HG03520 (cell line): ENCODE results near the gene CNOT2.
"Not testable (repeated sequence)": the region's sequence is repeated elsewhere in the genome, so short reads cannot be mapped to it uniquely, and the experiment has no call there.

ENCODE experiments used
- ATAC-seq: cut with Tn5 transposase; IDR thresholded peaks from one replicate; pipeline ENCODE4 v1.9.1; 2021; ENCODE audit warnings: mild to moderate bottlenecking, moderate library complexity; ENCODE audit not compliant: unreplicated experiment

The CNOT2 gene

DNA sequence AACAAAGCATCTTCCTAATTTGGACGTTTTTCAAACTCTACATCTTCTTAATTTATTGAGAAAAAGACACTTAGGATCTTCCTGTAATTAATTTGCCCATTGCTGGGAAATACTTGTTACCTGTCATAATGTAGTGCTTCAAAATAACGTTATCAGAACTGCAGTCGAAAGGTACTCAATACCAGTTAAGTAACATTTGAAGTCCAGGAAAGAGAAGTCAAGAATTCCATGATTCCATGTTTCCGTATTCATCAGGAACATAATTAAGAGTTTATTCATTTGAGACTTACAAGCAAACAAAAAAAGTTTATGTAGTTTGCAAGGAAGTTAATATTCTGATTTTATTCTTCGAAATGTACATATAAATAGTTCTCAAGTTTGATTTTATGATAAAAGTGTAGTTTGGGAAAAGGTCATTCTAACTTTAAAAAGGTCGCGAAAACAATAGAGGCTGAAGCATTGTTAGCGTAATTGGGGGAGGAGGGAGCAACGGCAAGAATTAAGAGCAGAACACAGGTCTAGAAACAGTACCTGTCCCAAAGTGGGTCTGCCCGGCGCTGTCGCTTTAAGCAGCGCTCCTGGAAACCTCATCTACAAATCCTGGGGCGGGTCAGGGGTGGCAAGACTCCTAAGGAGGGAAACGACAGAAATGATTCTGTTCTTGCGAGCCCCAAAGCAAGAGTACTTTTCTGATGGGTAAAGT lies 121.6 kb downstream of the CNOT2 start:
- ATAC-seq: no peak

DNA sequence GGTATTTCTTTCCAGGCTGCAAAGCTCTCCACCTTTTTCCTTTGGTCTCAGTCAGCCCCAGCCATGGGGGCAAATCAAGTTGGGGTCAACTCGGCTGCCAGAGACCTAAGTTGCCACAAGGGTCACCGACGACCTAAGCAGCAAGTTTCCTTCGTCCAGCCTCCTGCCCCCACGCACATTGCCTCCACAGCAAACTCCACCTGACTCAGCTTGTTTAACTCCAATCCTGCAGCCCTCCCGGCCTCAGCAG lies 122.1 kb downstream of the CNOT2 start:
- peak; percentile 6 for ATAC-seq

DNA sequence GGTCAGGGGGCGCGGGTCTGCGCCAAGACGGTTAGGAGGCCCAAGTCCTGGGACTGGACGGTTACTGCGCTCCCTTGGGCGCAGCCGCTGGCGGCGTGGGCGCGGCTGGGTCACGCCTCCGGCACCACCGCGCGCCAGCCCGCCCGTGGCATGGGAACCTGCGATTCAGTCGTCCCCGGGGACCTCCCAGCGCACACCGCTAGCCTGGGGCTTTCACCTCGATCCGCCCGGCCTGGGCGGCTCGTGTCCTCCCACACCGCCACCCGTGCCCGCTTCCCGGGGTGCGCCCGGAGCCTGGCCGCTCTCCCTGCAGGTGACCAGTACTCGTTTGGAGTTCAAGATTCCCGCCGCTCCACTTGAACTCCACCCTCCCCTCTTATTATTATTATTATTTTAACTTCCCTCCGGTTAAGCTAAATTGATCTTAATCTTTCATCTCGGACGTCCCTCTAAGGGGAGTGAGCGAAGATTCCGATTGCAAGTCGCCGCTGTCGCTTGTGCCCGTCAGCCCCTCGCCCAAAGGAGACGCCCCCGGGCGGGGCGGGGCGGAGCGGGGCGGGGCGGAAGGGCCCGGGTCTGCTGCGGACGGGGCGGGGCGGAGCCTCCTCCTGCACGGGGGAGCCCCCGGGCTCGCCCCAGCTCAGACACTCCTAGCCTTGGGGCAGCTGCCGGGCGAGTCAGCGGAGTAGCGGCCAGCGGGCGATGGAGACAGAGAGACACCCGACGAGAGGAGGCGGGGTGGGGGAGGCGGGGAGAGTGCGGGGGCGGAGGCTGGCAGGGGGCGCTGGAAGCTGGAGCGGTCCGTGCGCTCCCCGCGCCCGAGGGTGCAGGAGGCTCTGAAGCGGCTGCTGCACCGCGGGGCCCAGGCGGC lies 122.7 kb downstream of the CNOT2 start, which contains the start of gene KCNMB4:
Gene KCNMB4, plus strand, starts transcription at position 643 of the 871 bp plus-strand sequence. CDS start 445 bp downstream, outside the sequence.
- peak; percentile 70 for ATAC-seq

DNA sequence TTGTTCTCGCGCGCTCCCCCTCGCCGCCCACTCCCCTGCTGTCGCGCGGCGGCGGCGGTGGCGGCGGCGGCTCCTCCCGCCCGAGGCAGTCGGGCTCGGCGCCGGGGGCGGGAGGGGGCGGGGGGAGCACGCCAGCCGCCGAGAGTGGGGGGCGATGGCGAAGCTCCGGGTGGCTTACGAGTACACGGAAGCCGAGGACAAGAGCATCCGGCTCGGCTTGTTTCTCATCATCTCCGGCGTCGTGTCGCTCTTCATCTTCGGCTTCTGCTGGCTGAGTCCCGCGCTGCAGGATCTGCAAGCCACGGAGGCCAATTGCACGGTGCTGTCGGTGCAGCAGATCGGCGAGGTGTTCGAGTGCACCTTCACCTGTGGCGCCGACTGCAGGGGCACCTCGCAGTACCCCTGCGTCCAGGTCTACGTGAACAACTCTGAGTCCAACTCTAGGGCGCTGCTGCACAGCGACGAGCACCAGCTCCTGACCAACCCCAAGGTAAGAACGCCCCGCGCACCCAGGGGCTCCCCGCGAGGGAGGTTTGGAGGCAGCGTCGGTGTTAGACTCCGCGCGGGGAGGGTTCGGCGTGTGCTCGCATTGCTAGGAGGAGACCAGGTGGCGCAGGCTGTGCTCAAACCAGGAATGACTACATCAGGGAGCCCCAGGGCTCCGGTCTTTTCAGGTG lies 123.5 kb downstream of the CNOT2 start:
- peak; percentile 41 for ATAC-seq

DNA sequence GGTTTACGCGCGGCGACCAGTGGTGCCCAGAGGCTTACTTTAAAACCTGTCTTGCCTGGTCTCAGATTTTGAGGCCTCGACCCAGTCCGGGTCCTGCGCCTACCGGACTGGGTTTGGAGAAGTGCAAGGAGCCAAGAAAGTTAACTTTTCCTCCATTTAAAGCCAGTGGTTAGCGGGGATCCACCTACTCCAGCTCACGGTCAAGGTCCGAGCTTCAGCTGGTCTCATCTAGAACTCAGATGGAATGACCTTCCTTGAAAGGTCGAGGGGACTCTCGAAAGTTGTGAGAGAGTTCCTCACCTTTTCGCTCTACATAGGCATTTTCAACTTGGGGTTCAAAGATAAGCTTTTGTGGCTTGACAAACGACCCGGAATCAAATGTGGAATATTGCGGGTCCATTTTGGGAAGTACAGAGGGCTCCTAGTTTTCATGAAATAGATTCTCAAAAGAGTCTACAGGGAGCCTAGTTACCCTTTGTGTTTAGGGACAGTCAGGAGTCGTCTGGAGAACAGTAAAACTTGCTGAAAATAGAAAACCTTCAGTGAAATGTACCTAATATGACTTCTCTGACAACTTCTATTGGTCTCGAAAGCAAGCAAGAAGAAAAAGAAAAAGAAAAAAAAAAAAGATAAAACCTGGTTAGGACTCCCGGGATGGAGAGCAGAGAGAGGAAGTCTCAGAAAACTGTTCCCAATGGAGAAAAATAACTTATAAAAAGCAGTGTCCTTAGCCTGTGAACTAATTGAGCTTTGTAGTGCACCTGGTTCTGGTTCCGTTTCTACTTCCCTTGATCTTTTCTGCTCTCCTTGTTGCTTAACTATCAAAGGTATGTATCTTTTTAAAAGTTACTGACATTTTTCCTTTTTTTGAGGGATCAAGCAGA lies 124.3 kb downstream of the CNOT2 start:
- ATAC-seq: no peak

DNA sequence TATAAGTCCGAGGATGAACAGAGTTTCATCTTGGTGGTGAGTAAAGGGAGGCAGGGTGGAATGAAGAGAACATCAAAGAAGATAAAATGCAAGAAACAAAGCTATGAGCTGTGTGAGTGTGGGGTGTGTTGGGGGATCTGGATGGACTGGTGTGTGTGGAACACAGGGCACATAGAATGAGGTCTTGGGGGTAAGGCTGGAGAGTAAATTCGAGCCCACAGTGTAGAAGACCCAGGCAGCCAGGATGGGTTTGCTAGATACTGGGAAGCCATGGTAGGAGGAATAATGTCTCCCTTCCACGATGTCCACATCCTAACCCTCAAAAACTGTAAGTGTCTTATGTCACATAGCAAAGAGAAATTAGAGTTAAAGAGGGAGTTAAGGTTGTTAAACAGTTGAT lies 129.6 kb downstream of the CNOT2 start:
- no peak for ATAC-seq

DNA sequence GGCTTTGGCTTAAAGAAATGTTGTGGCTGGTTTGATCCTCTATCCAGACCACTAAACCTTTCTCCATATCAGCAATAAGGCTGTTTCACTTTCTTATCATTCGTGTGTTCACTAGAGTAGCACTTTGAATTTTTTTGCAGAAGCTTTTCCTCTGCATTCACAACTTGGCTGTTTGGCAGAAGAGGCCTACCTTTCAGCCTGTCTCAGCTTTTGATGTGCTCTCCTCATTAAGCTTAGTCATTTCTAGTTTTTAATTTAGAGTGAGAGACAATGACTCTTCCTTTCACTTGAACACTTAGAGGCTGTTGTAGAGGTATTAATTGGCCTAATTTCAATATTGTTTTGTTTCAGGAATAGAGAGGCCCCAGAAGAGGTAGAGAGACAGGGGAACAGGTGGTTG lies 136.6 kb downstream of the CNOT2 start:
- ATAC-seq: no peak

DNA sequence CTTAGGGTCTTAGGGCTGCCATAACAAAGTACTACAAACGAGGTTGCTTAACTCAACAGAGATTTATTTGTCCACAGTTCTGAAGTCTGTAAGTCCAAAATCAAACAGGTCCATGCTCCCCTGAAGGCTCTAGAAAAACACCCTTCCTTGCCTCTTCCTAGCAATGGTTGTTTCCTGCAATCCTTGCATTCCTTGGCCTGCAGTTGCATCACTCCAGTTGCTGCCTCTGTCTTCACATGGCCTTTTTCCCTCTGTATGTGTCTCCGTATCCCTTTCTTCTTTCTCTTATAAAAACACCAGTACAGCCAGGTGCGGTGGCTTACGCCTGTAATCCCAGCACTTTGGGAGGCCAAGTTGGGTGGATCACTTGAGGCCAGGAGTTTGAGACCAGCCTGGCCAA lies 140.3 kb downstream of the CNOT2 start:
- ATAC-seq: no peak

DNA sequence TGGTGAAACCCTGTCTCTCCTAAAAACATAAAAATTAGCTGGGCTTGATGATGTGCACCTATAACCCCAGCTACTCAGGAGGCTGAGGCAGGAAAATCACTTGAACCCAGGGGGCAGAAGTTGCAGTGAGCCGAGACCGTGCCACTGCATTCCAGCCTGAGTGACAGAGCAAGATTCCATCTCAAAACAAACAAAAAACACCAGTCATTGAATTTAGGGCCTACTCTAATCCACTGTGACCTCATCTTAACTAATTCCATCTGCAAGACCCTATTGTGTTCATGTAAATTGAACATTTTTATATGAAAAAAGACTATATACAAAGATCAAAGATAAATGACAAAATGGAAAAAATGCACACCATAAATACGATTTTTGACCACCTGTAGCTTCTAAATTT lies 140.7 kb downstream of the CNOT2 start:
- no peak for ATAC-seq

DNA sequence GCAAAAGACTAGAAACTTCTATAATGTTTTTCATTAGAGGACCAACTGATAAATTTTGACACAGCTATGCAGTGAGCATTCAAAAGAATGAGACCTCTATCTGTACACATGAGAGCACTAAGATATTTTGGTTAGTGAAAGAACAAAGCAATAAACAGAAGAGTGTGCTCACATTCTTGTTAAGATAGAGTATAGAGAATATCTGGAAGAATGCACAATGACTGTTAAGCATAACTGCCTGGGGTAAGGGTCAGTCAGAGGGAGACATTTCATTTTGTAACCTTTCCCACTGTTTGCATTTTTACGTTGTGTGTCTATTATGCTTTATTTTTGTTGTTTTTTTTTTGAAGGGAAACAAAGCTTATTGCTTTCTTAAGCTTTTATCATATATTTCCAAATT lies 143.5 kb downstream of the CNOT2 start:
- ATAC-seq: no peak

DNA sequence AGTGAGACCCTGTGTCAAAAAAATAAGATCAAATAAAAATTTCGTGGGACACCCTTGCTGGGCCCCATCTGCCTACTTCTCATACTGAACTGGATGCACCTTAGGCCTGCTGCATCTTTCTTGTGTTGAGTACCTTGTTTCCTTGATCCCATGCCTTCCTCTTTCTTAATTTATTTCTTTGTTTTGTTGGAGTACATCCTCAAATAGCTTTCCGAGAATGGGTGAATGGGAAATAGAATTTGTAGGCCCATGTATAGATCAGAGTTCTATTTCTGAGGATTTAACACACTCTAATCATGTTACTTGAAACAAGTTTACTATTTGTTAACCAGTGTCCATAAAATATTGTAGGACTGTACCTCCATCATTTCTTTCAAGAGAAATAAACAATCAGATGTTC lies 146.4 kb downstream of the CNOT2 start:
- ATAC-seq: no peak

DNA sequence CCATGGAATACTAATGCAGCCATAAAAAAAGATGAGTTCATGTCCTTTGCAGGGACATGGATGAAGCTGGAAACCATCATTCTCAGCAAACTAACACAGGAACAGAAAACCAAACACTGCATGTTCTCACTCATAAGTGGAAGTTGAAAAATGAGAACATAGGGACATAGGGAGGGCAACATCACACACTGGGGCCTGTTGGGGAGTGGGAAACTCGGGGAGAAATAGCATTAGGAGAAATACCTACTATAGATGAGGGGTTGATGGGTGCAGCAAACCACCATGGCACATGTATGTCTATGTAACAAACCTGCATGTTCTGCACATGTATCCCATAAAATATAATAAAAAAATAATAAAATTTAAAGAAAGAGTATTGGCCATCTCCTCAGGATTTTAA lies 149.4 kb downstream of the CNOT2 start:
- ATAC-seq: not testable (repeated sequence)

DNA sequence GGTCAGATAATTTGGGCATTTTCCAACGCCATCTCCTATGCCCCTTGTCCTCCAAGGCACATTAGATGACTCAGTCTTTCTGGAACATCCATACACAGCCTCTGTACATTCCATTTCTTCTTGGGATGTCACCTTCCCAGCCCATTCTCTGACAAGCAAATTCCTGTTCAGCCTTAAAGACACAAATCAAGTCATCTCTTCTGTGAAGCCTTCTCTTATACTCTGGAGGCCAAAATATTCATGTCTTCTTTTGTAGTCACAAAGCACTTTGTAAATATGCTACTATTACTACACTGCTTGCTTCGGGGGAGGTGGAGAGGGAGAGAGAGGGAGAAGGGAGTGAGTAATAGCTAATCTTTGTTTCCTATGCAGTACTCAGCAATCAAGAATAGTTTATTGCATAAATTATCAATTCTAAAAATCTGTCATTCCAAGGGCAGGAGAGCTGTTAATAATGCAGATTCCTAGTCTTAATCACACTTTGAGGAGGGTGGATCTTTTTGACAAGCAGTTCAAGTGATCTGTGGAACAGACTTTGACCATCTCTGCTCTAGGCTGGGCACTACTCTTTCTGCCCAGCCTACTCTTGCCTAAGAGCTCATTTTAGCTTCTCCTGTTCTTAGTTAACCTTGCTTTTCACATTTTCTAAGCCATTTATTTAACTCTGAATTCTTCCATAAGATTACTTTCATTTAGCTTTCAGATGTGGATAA lies 150.7 kb downstream of the CNOT2 start:
- no peak for ATAC-seq

DNA sequence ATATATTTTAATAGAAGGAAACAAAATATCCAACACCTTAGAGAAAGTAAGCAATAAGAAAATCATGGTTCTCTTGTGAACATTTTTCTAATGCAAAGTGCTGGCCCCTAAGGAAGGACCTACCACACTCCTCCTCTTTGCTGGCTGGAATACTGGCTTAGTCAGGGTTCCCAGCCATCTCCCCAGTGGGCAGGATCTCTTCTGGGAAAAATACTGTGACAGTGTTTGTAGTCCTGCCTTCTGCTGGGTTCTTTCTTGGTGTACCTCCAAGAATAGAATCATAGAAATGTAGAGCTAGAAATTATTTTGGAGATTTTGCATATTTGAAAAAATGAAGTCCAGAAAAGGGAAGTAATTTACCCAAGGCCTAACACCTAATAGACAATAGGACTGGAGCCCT lies 154.8 kb downstream of the CNOT2 start:
- no peak for ATAC-seq

DNA sequence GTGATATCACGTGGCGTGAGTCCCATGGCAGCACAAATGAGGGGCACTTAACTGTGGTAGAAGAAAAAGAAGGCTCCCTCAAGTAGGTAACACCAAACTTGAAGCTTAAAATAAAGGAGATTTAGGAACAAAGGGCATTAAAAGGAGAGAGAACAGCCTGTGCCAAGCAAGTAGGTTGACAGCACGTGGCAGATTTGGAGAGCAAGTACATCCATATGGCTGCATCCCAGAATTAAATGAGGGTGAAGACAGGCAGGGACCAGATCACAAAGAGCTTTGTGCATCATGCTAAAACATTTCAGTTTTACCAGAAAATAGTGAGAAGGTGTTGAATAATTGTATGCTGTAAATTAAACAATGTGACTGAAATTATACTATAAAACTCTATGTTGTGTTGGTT lies 155.6 kb downstream of the CNOT2 start:
- ATAC-seq: no peak

DNA sequence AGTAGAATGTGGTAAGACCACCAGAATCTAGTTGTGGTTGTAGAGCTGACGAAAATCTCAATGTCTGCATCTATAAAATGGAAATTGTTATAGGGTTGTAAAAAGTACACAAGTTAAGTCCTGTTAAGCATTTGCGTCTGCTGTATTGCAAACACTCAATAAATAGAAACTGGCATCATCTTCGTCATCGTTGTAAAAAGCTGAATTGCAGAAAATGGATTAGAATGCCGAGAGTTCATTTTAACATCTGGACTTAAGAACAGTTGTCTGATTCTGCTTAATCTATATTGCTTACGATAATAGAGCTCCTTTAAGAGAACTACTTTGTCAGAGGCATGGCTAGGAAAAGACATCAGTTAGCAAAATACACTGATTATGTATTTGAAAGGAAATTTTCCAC lies 156.1 kb downstream of the CNOT2 start:
- no peak for ATAC-seq

DNA sequence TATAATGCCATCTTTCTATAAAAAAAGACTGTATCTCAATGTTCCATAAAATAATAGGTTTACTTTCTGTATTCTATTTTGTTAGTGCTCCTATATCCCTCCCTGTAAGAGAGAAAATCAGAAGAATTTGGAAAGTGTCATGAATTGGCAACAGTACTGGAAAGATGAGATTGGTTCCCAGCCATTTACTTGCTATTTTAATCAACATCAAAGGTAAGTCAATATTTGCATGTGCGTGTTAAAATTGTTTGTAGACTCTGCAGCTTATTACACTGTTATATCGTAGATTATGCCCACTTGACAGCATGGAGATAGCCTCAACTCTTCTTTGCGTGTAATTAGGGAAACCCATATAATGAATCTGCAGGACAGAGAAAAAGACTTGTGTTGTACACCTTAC lies 156.9 kb downstream of the CNOT2 start:
- no peak for ATAC-seq

DNA sequence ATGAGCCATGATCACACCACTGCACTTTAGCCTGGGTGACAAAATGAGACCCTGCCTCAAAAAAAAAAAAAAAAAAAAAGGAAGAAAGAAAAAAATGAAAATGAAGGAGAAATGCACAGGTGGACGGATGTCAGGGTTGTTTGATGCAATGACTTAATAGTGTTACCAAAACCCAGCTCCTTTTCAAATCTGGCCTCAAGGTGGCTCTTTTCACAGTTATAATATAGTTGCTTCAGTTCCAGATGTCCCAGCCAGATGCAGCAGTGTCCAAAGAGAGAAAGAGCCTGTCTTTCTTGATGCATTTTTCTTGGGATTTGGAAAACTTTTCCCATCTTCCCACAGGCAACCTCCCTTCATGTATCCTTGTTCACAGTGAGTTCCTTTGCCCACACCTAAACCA lies 159.4 kb downstream of the CNOT2 start:
- ATAC-seq: no peak

DNA sequence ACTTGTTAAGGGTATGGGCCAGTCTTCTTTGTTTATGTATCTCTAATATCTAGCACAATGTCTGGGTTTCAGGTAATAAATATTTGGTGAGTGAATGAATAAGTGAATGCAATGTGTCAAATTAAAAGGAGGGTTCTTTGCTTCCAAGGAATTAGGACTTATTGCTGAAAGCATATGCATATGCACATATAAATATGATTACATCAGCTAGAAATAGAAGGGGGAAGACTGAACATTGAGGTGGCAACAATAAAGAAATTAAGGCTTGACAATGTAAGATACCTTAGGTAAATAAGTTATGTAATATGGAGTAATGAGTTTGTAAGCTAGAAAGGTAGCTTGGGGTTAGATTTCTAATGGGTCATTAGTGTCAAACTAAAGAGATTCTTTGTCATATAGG lies 160.6 kb downstream of the CNOT2 start:
- no peak for ATAC-seq
